Measurements from ENCODE around the gene ST6GALNAC1. TPM values are rescaled to one million over a fixed set of nuclear protein-coding genes. Genes with fewer than 3 reads are reported as not detected.

Gene ST6GALNAC1
- total and polyA plus RNA-seq, 2 of the 8 experiments (the other 6 are each of a cell fraction or from before 2014, with no cell fraction given): not detected

- no peak for TF ChIP-seq CHD7 (IDR thresholded peaks at IDR 0.05; ENCODE audit: insufficient replicate concordance, low read length)
- no peak for TF ChIP-seq SIN3A (conservative IDR thresholded peaks at IDR 0.05 in 1 of 2, IDR thresholded peaks at IDR 0.05 in 1 of 2; ENCODE audit: low read depth in 1 of 2, low read length in 2 of 2)
- TF ChIP-seq ATF3 (IDR thresholded peaks at IDR 0.05; ENCODE audit: insufficient read depth, low read depth, low read length): no peak
- TF ChIP-seq TAF7 (optimal IDR thresholded peaks at IDR 0.05; ENCODE audit: borderline replicate concordance, low read depth, low read length): no peak
- no peak for TF ChIP-seq NANOG (IDR thresholded peaks at IDR 0.05; ENCODE audit: insufficient read depth, low read depth, low read length, poor library complexity, severe bottlenecking)
- no peak for TF ChIP-seq USF2 (IDR thresholded peaks at IDR 0.05; ENCODE audit: low read length)
- no peak for TF ChIP-seq YY1 (IDR thresholded peaks at IDR 0.05; ENCODE audit: low read depth, low read length)
- TF ChIP-seq GABPA (IDR thresholded peaks at IDR 0.05; ENCODE audit: borderline replicate concordance, insufficient read depth, low read length): no peak
Measured at GRCh38 chr17:76678330-76678729, 34.8 kb upstream of the ST6GALNAC1 start (continued).
